ENCODE measurements around the gene MS4A10.
"Not testable (repeated sequence)": the region's sequence is repeated elsewhere in the genome, so short reads cannot be mapped to it uniquely, and the experiment has no call there.

MS4A10 gene

DNA sequence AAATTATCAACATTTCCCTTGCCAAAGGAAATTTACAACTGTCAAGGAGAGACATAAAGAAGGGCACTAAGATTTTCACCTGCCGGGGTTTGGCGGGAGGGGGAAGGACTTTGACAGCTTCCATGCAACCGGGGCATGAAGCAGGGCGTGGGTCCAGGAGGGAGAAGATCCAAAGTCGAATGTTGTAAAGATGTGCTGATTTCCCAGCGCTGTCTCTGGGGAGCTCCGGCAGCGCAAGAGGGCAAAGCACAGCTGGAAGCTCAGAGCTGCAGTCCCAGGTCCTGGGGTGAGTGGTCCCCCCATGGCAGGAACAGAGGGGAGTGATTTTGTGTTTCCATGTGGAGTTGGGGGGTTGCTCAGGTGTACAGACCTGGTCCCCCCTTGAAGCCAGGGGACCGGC, at the start of gene MS4A10:
TSS of gene MS4A10 (plus strand) at position 198 of the 400 bp plus-strand sequence. CDS start 5,003 bp downstream, outside the sequence.
- no peak for DNase-seq (ENCODE audit: low read depth)

DNA sequence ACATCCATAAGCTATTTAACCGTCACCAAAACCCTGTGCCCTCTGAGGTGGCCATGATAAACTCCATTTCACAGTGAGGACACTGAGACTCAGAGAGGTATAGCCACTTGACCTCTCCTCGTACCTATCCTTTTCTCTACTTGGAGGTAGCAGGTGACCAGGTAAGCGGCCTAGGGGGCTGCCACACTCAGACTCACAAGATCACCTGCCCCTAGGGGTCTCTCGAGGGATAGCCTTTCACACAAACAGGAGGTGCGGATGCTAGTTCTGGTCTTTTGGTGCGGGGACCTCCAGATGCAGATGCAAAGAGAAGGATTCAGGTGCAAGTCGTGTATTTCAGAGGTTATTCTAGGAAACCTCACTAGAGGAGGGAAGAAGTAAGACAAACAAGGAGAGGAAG, 46.0 kb upstream of the MS4A10 start:
- DNase-seq (ENCODE audit: low read depth) = no peak

DNA sequence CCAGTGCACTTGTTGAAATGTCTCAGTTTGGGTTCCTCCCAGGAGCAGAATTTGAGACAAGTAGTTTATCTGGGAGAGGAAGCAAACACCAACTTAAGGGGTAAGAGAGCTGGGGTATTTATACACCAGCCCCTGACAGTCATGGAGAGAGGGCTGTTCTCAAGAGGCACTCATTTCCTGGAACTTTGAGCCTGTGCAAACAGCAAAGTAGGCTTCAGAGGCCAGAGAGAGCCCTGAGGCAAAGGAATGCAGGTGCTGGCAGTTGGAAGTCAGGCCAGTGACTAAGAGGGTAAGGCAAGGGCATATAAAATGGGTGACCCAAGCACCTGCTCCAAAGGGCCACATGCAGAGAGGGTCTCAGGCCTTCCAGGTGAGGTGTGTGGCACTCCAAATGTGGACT, 44.6 kb upstream of the MS4A10 start:
- DNase-seq (ENCODE audit: low read depth) = no peak

DNA sequence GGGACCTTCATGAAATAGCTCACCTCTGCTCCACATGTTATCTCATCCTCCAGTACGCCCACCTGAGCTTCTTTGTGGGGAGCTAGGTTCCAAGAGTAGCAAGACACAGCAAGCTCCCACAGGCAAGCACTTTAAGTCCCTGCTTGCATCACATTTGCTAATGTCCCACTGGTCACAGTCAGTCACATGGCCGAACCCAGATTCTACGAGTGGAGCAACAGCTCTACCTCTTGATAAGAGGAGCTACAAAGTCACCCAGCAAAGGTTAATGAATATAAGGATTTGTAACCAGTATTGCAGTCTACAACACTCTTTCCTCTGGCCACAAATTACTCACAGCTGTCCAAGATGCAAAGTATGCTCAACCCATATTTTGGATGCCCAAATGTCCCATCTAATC, 43.7 kb upstream of the MS4A10 start:
- DNase-seq (ENCODE audit: low read depth) = no peak

DNA sequence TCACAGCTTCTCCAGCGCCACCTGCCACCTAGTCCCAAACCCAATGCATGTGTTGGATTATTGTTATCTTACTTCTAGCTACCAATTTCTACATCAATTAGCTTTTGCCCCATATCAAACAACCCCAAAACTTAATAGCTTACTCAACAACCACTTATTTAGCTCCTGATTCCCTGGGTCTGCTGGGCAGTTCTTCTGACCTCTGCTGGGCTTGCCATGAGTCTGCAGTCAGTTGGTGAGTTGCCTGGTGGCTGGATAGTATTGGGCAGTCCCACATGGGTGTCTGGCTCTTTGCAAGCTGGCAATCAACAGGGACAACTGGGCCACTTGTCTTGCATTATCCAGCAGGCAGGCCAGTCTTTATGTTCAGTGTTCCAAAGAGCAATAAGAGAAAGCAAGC, 42.1 kb upstream of the MS4A10 start:
- no peak for DNase-seq (ENCODE audit: low read depth)

DNA sequence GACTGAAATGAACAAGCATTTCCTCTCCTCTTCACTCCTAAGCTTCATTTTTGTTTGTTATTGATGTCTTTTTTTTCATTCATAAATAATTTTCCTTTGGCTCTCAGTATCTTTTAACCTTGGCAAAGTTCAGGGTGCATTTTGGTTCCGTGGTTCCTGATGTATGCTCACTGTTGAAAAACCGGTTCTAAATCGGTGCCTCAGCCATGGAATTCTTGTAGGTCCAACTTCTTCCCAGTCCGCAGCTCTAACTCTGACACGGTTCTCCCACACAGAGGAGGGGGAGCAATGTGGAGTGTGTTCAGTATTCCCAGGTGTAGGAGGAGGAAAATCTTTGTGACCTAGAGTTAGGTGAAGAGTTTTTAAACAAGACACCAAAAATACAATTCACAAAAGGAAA, 41.0 kb upstream of the MS4A10 start:
- no peak for DNase-seq (ENCODE audit: low read depth)

DNA sequence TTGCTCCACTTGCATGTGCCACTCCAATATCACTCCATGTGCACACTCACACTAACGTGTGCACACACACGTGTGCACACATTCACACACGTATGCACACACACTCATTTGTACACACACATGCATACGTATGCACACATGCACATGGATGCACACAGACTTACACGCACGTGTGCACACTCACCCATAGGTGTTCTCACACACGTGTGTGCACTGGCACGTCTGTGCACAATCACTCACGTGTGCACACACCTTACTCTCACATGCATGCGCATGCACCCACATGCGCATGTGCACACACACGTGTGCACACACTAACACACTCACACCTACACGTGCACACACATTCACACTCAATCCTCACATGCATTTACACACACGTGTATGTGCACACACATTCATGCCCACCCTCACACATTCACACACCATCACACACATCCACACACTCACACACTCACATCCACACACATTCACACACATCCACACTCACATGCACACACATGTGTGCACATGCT, 37.7 kb upstream of the MS4A10 start:
- DNase-seq (ENCODE audit: low read depth) = no peak

DNA sequence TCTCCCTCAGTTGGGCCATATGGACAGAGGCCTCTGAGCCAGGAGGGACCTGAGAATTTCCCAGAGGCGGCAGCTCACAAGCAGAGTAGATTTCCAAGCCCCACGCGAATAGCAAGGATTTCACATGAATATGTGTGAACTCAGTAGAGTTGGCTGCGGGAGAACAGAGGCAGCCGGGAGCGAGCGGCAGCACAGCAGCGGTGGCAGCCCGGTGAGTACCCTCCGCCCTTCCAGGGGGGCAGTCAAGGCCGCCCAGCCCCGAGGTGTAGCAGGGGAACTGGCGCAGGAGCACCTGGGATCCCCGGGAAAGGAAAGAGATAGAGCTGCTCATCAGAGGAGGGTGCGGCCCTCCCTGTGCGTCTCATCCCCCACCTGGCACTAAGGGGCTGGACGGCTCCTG, 36.9 kb upstream of the MS4A10 start:
- no peak for DNase-seq (ENCODE audit: low read depth)

DNA sequence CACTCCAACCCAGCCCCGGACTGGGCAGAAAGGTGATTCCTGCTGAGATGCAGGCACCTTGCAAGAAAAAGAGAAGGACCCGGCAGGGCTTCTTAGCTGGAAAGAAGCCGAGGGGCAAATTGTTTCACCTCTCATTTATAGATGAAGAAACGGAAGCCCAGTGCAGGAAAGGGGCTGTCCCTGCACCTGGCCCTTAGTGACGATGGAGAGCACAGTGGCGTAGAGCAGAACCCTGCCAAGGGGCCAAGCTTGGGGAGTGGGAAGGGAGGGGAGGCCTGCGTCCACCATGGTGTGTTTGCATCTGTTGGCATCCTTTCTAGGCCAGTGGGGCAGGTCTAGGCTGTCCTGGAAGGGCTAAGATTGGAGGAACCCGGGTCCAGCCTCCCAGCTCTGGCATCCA, 36.3 kb upstream of the MS4A10 start:
- no peak for DNase-seq (ENCODE audit: low read depth)

DNA sequence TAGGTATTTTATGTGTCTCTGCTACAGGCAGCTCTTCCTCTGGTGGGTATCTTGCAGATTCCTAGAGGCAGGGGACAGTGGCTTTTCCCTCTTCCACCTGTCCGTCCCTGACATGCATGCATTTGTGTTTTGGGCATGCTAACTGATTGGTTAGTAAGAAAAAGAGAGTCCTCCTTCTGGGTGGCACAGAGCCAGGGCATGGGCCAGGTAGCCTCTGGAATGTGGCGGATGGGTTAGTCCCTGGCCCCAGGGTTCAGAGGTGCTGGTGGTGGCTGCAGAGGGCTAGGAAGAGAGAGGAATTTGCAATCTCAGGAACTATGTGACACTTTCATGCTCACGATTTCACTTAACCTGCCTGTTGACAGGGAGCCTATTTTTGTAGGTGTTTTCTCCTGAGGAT, 34.2 kb upstream of the MS4A10 start:
- no peak for DNase-seq (ENCODE audit: low read depth)

DNA sequence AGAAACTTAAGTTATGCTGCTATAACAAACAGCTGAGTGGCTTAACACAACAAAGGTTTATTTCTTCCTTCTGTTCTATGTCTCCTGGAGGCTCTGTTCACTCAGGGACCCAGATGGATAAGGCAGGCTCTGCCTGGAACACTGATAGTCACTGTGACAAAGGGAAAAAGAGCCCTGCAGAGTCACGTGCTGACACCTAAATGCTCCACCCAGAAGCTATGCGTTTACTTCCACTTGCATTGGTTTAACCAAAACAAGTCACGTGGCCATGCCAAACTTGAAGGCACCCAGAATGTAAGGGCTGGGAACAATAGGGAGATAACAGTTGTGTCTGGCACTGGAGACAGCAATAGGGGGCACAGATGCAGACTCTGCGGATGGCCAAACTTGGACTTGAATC, 31.8 kb upstream of the MS4A10 start:
- DNase-seq (ENCODE audit: low read depth) = no peak

DNA sequence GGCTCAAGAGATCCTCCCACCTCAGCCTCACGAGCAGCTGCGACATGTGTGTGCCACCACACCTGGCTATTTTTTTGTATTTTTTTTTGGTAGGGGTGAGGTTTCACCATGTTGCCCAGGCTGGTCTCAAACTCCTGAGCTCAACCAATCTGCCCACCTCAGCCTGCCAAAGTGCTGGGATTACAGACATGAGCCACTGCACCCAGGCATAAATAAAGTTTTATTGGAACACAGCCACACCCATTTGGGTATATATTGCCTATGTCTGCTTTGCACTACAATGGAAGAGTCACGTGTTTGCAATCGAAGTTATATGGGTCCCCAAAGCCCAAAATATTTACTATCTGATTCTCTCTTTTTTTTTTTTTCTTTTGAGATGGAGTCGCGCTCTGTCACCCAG, 30.2 kb upstream of the MS4A10 start:
- DNase-seq (ENCODE audit: low read depth) = no peak

DNA sequence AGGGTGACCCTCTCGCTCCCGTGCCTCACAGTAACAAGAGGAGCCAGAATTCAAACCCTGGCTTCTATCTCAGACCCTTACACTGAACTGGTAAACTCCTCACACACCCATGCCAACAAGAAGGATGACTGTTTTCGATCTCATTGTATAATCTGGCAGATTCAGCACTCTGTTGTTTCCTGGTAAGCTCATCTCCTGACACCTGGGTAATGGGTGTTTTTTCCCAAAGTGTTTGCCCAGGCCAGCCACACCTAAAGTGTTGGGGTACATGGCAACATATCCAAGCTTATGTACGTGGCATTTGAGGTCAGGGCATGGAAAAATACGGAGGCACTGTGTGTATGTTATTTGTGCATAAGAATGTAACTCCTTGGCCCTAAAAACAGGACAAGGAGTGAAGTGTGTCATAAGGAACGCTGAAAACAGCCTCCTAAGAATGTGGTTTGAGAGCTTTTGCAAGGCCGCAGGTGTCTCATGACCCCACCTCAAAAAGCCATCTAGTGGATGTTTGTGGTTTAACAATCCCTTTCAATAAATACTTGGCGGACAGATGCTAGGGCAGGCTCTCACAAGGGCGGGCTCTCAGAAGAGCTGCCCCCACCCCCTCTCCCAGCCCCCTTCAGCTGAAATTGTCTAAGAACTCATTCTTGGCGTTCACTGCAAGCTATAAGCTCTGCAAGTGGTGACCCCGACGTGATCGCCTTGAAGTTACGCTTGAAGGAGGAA, 28.7 kb upstream of the MS4A10 start, which contains the start of gene MS4A15:
TSS of gene MS4A15 (plus strand) at position 561 of the 726 bp plus-strand sequence. CDS start 6,867 bp downstream, outside the sequence.
- no peak for DNase-seq (ENCODE audit: low read depth)

DNA sequence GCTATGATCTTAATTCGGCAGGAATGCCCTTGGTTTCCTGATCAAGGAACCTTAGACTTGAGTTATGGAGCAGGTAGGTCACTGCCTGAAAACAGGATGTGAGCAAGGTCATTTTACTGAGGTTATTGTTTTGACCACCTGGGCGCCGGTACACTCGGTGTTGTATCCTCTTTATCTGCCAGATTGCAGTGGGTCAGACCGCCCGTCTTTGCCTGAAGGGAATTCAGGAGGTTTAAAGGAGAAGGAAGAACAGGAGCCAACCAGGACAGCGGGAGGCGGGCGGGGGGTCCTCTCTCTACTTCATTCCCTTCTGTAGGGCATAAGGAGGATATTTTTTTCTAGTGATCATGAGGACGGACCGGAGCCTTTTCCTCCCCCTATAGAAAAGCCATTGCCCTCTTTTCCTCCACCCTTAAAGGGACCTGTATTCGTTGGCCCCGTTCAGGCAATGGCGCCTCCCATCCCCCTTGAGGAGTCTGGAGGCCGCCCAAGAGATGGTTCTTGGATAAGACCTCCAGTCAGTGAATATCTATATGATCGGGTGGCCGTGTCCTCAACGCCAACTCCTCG, 27.8 kb upstream of the MS4A10 start:
- no peak for DNase-seq (ENCODE audit: low read depth)

DNA sequence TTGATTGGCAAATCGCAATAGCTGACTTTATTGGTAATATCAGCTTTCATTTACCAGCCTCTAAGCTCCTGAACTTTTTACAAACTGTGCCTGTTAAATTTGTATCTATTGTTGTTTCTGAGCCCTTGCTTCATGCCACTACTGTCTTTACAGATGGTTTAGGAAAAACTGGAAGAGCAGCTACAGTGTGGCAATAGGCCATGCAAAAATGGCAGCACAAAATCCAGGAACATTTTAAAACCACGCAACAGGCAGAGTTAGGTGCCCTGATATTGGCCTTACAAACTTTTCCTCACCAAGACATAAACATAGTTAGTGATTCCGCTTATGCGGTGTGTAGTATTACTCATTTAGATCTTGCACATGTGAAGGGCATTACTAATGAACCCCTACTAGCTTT, 26.5 kb upstream of the MS4A10 start:
- DNase-seq (ENCODE audit: low read depth) = not testable (repeated sequence)

DNA sequence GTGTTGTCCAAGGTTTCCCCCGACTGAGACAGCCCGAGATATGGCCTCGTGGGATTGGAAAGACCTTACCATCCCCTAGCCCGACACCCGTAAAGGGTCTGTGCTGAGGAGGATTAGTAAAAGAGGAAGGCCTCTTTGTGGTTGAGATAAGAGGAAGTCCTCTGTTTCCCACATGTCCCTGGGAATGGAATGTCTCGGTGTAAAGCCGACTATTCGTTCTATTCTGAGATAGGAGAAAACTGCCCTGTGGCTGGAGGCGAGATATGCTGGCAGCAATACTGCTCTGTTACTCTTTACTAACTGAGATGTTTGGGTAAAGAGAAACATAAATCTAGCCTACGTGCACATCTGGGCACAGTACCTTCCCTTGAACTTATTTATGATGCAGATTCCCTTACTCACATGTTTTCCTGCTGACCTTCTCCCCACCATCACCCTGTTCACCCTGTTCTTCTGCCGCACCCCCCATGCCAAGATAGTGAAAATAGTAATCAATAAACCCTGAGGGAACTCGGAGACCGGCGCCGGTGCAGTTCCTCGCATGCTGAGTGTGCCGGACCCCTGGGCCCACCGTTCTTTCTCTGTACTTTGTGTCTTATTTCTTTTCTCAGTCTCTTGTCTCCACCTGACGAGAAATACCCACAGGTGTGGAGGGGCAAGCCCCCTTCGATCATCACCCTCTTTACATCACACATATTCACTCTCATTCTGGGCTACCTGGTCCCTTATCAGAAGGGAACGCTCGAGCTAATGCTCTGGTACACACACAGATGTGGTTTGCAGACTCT, 25.5 kb upstream of the MS4A10 start:
- not testable (repeated sequence) for DNase-seq (ENCODE audit: low read depth)

DNA sequence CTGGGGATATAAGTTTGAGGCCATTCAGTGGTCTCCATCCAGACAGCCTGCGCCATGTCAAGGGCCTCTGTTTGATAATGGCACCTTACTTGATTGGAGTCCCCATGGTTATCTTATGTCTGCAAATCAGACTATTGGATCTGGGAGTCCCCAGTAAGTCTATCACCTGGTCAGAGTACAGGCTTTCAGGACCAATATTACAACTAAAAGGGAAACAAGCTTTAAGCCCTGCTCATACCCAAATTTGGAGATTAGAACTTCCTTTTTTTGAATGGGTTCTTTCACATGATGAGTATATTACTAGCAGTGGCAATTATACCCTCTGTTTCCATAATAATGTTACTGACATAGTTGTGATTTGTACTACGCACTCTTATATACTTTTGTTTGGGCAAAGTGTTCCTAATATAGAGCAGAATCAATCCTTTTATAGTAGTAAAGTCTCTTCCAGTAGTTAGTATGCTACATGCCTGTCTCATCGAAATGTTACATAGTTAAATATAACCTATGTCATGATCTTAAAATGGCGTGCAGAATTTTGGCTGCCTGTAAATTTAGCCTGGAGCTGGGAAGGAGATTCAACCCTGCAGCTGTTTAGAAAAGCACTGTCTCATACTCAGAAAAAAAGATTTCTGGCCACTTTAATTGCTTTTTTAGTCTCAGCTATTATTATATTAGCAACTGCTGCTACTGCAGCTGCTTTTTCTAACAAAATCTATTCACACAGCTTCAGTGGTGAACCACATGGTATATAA, 23.5 kb upstream of the MS4A10 start:
- no peak for DNase-seq (ENCODE audit: low read depth)

DNA sequence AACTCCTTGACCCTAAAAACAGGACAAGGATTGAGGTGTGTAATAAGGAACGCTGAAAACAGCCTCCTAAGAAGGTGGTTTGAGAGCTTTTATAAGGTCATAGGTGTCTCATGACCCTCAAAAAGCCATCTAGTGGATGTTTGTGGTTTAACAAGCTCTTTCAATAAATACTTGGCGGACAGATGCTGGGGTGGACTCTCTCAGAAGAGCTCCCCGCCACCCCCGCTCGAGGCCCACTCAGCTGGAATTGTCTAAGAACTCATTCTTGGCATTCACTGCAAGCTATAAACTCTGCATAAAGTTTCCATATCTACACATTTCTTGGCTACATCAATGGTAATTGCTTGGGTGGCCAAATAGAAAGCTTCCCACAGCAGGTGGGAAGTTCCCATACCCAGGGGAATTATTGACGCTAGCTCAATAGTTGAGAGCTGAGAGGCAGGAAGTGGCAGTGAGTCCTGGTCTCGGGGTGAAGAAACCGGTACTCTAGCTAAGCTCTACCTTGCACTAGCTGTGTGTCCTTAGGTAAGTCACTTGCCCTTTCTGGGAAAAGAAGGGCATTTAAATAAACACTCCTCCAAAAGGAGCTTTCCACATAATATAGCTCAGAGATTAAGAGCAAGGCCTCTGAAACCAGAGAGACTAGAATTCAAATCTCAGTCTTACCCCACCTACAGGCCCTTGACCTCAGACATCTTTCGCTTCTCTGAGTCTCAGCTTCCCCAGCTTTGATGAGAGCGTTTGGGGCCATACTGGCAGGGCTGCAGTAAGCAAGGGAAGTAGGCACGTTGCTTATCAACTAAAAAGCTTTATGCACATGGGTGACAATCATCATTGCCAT, 22.1 kb upstream of the MS4A10 start:
- DNase-seq (ENCODE audit: low read depth) = no peak

DNA sequence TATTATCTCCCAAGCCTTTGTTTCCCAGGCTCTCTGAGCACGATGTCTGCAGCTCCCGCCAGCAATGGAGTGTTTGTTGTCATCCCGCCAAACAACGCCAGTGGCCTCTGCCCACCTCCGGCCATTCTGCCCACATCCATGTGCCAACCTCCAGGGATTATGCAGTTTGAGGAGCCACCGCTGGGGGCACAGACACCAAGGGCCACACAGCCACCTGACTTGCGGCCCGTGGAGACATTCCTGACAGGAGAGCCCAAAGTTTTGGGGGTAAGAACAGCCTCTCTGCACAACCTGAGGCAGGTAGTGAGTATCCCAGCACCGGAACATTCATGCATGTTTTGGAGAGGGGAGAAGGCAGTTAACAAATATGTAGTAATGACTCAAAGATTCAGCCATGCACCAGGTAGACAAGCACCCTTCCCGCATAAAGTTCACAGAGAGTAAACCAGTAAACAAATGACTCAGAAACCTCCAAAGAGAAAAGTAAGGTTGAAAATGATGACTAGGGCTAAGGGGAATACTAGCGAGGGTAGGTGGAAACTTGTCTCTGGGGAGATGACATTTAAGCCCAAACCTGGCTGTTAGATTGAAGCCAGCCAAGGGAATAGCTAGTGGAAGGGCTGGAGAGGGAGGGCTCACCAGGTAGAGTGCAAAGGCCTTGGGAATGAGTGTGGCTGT, 21.3 kb upstream of the MS4A10 start:
- DNase-seq (ENCODE audit: low read depth) = no peak

DNA sequence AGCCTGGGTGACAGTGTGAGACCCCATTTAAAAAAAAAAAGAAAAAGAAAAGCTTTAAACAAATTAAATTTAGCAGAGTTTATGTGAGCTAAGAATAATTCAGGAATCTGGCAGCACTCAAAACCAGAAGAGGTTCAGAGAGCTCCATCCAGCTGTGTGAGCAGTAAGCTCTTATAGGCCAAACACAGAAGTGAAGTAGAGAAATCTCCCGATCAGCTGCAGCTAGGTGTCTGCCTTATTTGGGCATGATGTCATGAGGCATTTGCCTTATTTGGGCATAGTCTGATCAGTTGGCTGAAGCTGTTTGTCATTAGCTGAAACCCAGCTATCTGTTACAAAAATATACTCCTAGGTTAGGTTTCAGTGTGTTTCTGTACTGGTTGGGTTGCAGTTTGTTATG, 20.3 kb upstream of the MS4A10 start:
- no peak for DNase-seq (ENCODE audit: low read depth)

DNA sequence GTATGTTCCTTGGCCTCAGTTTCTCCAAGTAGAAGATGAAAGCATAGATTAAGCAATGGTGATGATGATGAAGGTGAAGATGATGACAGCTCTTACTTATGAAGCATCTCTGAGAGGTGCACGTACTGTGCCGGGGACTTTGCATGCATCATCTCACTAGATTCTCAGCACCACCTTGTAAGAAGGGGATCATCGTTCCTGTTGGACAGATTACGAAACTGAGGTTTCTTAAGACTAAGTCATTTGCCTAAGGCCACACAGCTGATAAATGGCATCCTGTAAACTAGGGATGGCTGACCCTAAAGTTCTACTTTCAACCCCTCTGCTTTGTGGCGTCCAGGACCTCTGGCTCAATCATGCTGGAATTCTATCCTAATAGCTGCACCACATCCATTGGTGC, 19.8 kb upstream of the MS4A10 start:
- DNase-seq (ENCODE audit: low read depth) = no peak
